Hypothalamus (tissue), 51 donors: Measurements from ENCODE around the gene RIBC1.
"Not testable (repeated sequence)": the region's sequence is repeated elsewhere in the genome, so short reads cannot be mapped to it uniquely, and the experiment has no call there.

ENCODE experiments used
- DNase-seq, 51 donors: peaks; one replicate each; lab custom pipeline; 2025; lab: John Stamatoyannopoulos, UW

RIBC1 gene

GRCh38 chrX:53433651-53434639 lies 11.3 kb downstream of the RIBC1 start, which contains the start of gene HSD17B10:
HSD17B10 (minus strand) TSS chrX:53434370; CDS start chrX:53434345, 25 bp downstream.
- peak; percentile 2 to 84 (median 67) for DNase-seq

GRCh38 chrX:53435997-53436396 lies 13.3 kb downstream of the RIBC1 start:
- DNase-seq: peak in 25 of 51 donors; percentile 0 to 44 (median 8)

GRCh38 chrX:53437206-53437605 lies 14.5 kb downstream of the RIBC1 start:
- DNase-seq: no peak

- peak in 1 of 51 donors; percentile 0 for DNase-seq
Measured at GRCh38 chrX:53438174-53438831, 15.6 kb downstream of the RIBC1 start.

GRCh38 chrX:53438832-53439230 lies 16.2 kb downstream of the RIBC1 start:
- DNase-seq: no peak

- peak in 1 of 51 donors; percentile 100 for DNase-seq
Measured at GRCh38 chrX:53440101-53440500, 17.4 kb downstream of the RIBC1 start.

GRCh38 chrX:53440621-53441517 lies 18.2 kb downstream of the RIBC1 start:
- peak in 28 of 51 donors; percentile 1 to 57 (median 12) for DNase-seq

- peak in 50 of 51 donors; percentile 3 to 70 (median 35) for DNase-seq
Measured at GRCh38 chrX:53441531-53442321, 19.1 kb downstream of the RIBC1 start.

- DNase-seq: peak in 3 of 51 donors; percentile 0
Measured at GRCh38 chrX:53442322-53442631, 19.6 kb downstream of the RIBC1 start.

- DNase-seq: peak in 13 of 51 donors; percentile 0 to 7 (median 2)
Measured at GRCh38 chrX:53445977-53446376, 23.3 kb downstream of the RIBC1 start.

GRCh38 chrX:53447441-53447840 lies 24.8 kb downstream of the RIBC1 start:
- DNase-seq: no peak

GRCh38 chrX:53449632-53450031 lies 27.0 kb downstream of the RIBC1 start:
- DNase-seq: no peak

- no peak for DNase-seq
Measured at GRCh38 chrX:53452812-53453211, 30.1 kb downstream of the RIBC1 start.

GRCh38 chrX:53456254-53456653 lies 33.6 kb downstream of the RIBC1 start:
- DNase-seq: no peak

GRCh38 chrX:53458082-53458481 lies 35.4 kb downstream of the RIBC1 start:
- no peak for DNase-seq

GRCh38 chrX:53468659-53469058 lies 46.0 kb downstream of the RIBC1 start:
- not testable (repeated sequence) for DNase-seq

- DNase-seq: no peak
Measured at GRCh38 chrX:53471346-53471745, 48.7 kb downstream of the RIBC1 start.

GRCh38 chrX:53474707-53475106 lies 52.0 kb downstream of the RIBC1 start:
- DNase-seq: no peak

GRCh38 chrX:53476371-53476770 lies 53.7 kb downstream of the RIBC1 start:
- DNase-seq: no peak

- no peak for DNase-seq
Measured at GRCh38 chrX:53479301-53479700, 56.6 kb downstream of the RIBC1 start.
